HepG2 (cell line): ENCODE data around the gene CNNM3. TPM values are rescaled to one million over a fixed set of nuclear protein-coding genes. Genes with fewer than 3 reads are reported as not detected.
A peak's percentile ranks its signal among the peaks of the same experiment; 100 is the strongest.

Experiments
- CENPBD1 ChIP-seq: sonication (generic); formaldehyde crosslinking; IDR thresholded peaks from 2 replicates; pipeline ENCODE4 v1.8.0; 2022; ENCODE audit warnings: missing genetic modification reagents, low read depth, mild to moderate bottlenecking, borderline replicate concordance
- GMEB1 ChIP-seq: sonication (generic); formaldehyde crosslinking; IDR thresholded peaks from 2 replicates; pipeline ENCODE4 v1.5.1; 2020; ENCODE audit warnings: missing genetic modification reagents, mild to moderate bottlenecking, borderline replicate concordance
- IKZF1 ChIP-seq: fragments of 450-650 bp; IDR thresholded peaks from 2 replicates; pipeline ENCODE4 v1.7.1; 2016
- MAX ChIP-seq: IDR thresholded peaks from 2 replicates; pipeline ENCODE4 v1.6.1; 2012; ENCODE audit warnings: inconsistent platforms
- SOX13 ChIP-seq, 3 experiments: fragments of 450-650 bp in 1 of 3; sonication (generic) in 1 of 3; formaldehyde crosslinking in 1 of 3; IDR thresholded peaks in 2 of 3; conservative IDR thresholded peaks in 1 of 3; 2 replicates each; pipeline versions ENCODE4 v1.5.0 to v1.6.1; 2016 to 2020; ENCODE audit warnings: antibody characterized with exemption in 1 of 3, mild to moderate bottlenecking in 1 of 3, missing compliant biosample characterization in 1 of 3, missing genetic modification reagents in 1 of 3, moderate library complexity in 1 of 3
- SP5 ChIP-seq: IDR thresholded peaks from 2 replicates; pipeline ENCODE4 v1.6.1; 2016; ENCODE audit warnings: low read depth, borderline replicate concordance
- TOPORS ChIP-seq: sonication (generic); formaldehyde crosslinking; IDR thresholded peaks from 2 replicates; pipeline ENCODE4 v1.8.0; 2023; ENCODE audit warnings: mild to moderate bottlenecking, missing genetic modification reagents
- ZBTB43 ChIP-seq: sonication (generic); formaldehyde crosslinking; conservative IDR thresholded peaks from 2 replicates; pipeline ENCODE4 v1.4.0; 2020; ENCODE audit warnings: missing genetic modification reagents
- ZNF296 ChIP-seq: sonication (generic); formaldehyde crosslinking; conservative IDR thresholded peaks from 2 replicates; pipeline ENCODE4 v1.5.0; 2020; ENCODE audit warnings: mild to moderate bottlenecking, missing genetic modification reagents
- polyA plus RNA-seq, 8 experiments: library from polyadenylated mRNA; depleted of rRNA in 3 of 8; stranded (reverse) in 7 of 8; unstranded in 1 of 8; fragments of >200 nt; fragmentation: Illumina TruSeq in 4 of 8; extraction: Trizol in 4 of 8; gene quantifications; 2 replicates each; pipeline versions ENCODE4 v1.2.1 to v1.2.3, GENCODE V29; 2011 to 2016; ENCODE audit warnings: low read depth in 4 of 8, missing spikeins in 1 of 8, mixed read lengths in 1 of 8; ENCODE audit not compliant: insufficient read depth in 1 of 8
- total RNA-seq, 5 experiments: library from RNA; depleted of rRNA; stranded (reverse); fragments of >200 nt; fragmentation: Illumina TruSeq; extraction: Trizol; gene quantifications; 2 replicates each; pipeline ENCODE4 v1.2.3, GENCODE V29; 2016; ENCODE audit warnings: low read depth in 1 of 5

CNNM3 gene
- total and polyA plus RNA-seq, 2 of the 13 experiments (the other 11 are each of a cell fraction or from before 2014, with no cell fraction given), result 21.2 to 27.9 TPM

- no peak; the same call in 1 of the 2 replicates for TF ChIP-seq CENPBD1 (CRISPR knock-in tag)
- no peak; the same call in 1 of the 2 replicates for TF ChIP-seq ZBTB43
- TF ChIP-seq SOX13 (IDR thresholded peaks at IDR 0.05), result peak; percentile 61; the same call in 1 of the 2 replicates
- TF ChIP-seq SOX13 (CRISPR knock-in tag; conservative IDR thresholded peaks at IDR 0.05 in 1 of 2, IDR thresholded peaks at IDR 0.05 in 1 of 2), result 0 out of 4 replicates have a peak, but pooled peaks of 1 of the 2 experiments have one; percentile 19
- no peak for TF ChIP-seq SP5 (CRISPR knock-in tag)
- TF ChIP-seq TOPORS (CRISPR knock-in tag), result peak; percentile 75; the same call in 1 of the 2 replicates
- TF ChIP-seq MAX, result peak; percentile 43
- TF ChIP-seq IKZF1, result no peak
- peak; percentile 72 for TF ChIP-seq GMEB1 (CRISPR knock-in tag)
- no peak for TF ChIP-seq ZNF296 (CRISPR knock-in tag)
Observed at GRCh38 chr2:96816127-96816835, at the start of gene CNNM3 (continued).
